Large intestine (tissue), 3 donors: ENCODE data around the gene C16orf87. TPM values are rescaled to one million over a fixed set of nuclear protein-coding genes. Genes with fewer than 3 reads are reported as not detected.
"Not testable (repeated sequence)": the region's sequence is repeated elsewhere in the genome, so short reads cannot be mapped to it uniquely, and the experiment has no call there.

Experiments
- DNase-seq, 2 donors: peaks; one replicate each; pipeline versions ENCODE4 v3.0.0 to v3.0.0-alpha.2; 2013
- H3K27ac ChIP-seq: one replicate; pipeline ENCODE4 v1.5.1; 2013; ENCODE audit warnings: low read length
- H3K27me3 ChIP-seq: 2 replicates; pipeline ENCODE4 v1.6.1; 2013; ENCODE audit warnings: low read length; ENCODE audit not compliant: control insufficient read depth, insufficient read depth
- H3K36me3 ChIP-seq: 2 replicates; pipeline ENCODE4 v1.6.1; 2013; ENCODE audit warnings: low read length; ENCODE audit not compliant: control insufficient read depth, insufficient read depth
- H3K4me1 ChIP-seq: one replicate; pipeline ENCODE4 v1.6.1; 2013; ENCODE audit warnings: low read length; ENCODE audit not compliant: control insufficient read depth, insufficient read depth
- H3K4me3 ChIP-seq: one replicate; pipeline ENCODE4 v1.5.1; 2013; ENCODE audit warnings: low read length
- H3K9me3 ChIP-seq: one replicate; pipeline ENCODE4 v1.6.1; 2013; ENCODE audit warnings: mild to moderate bottlenecking, low read depth, low read length, moderate library complexity; ENCODE audit not compliant: control insufficient read depth
- WGBS: methylation state at CpG from one replicate; pipeline ENCODE4 v1.1.5; 2013; ENCODE audit warnings: low lambda C conversion rate; ENCODE audit not compliant: insufficient coverage; 5-methylcytosine and 5-hydroxymethylcytosine counted together
- polyA plus RNA-seq: library from polyadenylated mRNA; unstranded; fragments of 120-200 nt; gene quantifications from one replicate; pipeline ENCODE4 v1.2.1, GENCODE V29; 2013

Gene C16orf87
- polyA plus RNA-seq, 1 donor, result 26.9 TPM

- Histone ChIP-seq H3K4me3 (no peak overlapping the region), H3K4me1 (peaks cover 2% of the 10 kb centered on the region), H3K36me3 (no peaks in the 10 kb centered on the region), H3K27ac (no peak overlapping the region), H3K27me3 (no peaks in the 10 kb centered on the region), H3K9me3 (peaks cover 2% of the 10 kb centered on the region)
- WGBS, result no CpG with 5 or more reads among the region's 3 CpGs
- no peak for DNase-seq
Measured at GRCh38 chr16:46785076-46785845, 45.7 kb downstream of the C16orf87 start.

- DNase-seq, H3K27me3 ChIP-seq, H3K27ac ChIP-seq, H3K36me3 ChIP-seq, H3K4me1 ChIP-seq, H3K9me3 ChIP-seq, H3K4me3 ChIP-seq: not testable (repeated sequence)
- WGBS, result no CpG with 5 or more reads among the region's 2 CpGs
Measured at GRCh38 chr16:46784569-46784968, 46.4 kb downstream of the C16orf87 start.

GRCh38 chr16:46783800-46784199 is 47.2 kb downstream of the C16orf87 start:
- WGBS, result 100% methylated on average over 1 of the region's 4 CpGs
- Histone ChIP-seq H3K36me3 (no peaks in the 10 kb centered on the region), H3K27me3 (no peaks in the 10 kb centered on the region), H3K4me1 (no peaks in the 10 kb centered on the region), H3K9me3 (peaks cover 2% of the 10 kb centered on the region), H3K27ac (no peak overlapping the region), H3K4me3 (no peak overlapping the region)
- DNase-seq, result no peak

- no peak overlapping the region for H3K4me3 ChIP-seq
- no peaks in the 10 kb centered on the region for H3K27me3 ChIP-seq
- H3K27ac ChIP-seq, result no peak overlapping the region
- DNase-seq, result no peak
- WGBS, result no CpG with 5 or more reads among the region's 2 CpGs
- H3K36me3 ChIP-seq, result no peaks in the 10 kb centered on the region
- H3K9me3 ChIP-seq, result peaks cover 2% of the 10 kb centered on the region
- H3K4me1 ChIP-seq, result no peaks in the 10 kb centered on the region
Measured at GRCh38 chr16:46782320-46782719, 48.7 kb downstream of the C16orf87 start.

- Histone ChIP-seq H3K9me3 (no peaks in the 10 kb centered on the region), H3K27ac (no peak overlapping the region), H3K36me3 (no peaks in the 10 kb centered on the region), H3K4me1 (no peaks in the 10 kb centered on the region), H3K4me3 (no peak overlapping the region), H3K27me3 (no peaks in the 10 kb centered on the region)
- no peak for DNase-seq
- WGBS, result no CpG with 5 or more reads among the region's 12 CpGs
Measured at GRCh38 chr16:46777804-46778203, 53.2 kb downstream of the C16orf87 start.

- Histone ChIP-seq H3K4me3 (no peak overlapping the region), H3K27ac (no peak overlapping the region), H3K36me3 (no peaks in the 10 kb centered on the region), H3K4me1 (no peaks in the 10 kb centered on the region), H3K9me3 (no peaks in the 10 kb centered on the region), H3K27me3 (no peaks in the 10 kb centered on the region)
- no peak for DNase-seq
- 80% methylated on average over 1 of the region's 4 CpGs for WGBS
Measured at GRCh38 chr16:46775214-46775613, 55.8 kb downstream of the C16orf87 start.

- Histone ChIP-seq H3K4me3 (no peak overlapping the region), H3K27ac (no peak overlapping the region), H3K4me1 (no peaks in the 10 kb centered on the region), H3K36me3 (no peaks in the 10 kb centered on the region), H3K27me3 (no peaks in the 10 kb centered on the region), H3K9me3 (no peaks in the 10 kb centered on the region)
- WGBS, result 100% methylated on average over 1 of the region's 3 CpGs
- DNase-seq, result no peak
Measured at GRCh38 chr16:46774743-46775177, 56.2 kb downstream of the C16orf87 start.

GRCh38 chr16:46772463-46772862 is 58.5 kb downstream of the C16orf87 start:
- 86% methylated on average over 1 of the region's 4 CpGs for WGBS
- no peaks in the 10 kb centered on the region for H3K27me3 ChIP-seq
- no peak for DNase-seq
- no peaks in the 10 kb centered on the region for H3K9me3 ChIP-seq
- H3K36me3 ChIP-seq, result no peaks in the 10 kb centered on the region
- no peak overlapping the region for H3K4me3 ChIP-seq
- H3K27ac ChIP-seq, result no peak overlapping the region
- no peaks in the 10 kb centered on the region for H3K4me1 ChIP-seq

- no peak overlapping the region for H3K27ac ChIP-seq
- no peaks in the 10 kb centered on the region for H3K4me1 ChIP-seq
- no peaks in the 10 kb centered on the region for H3K27me3 ChIP-seq
- DNase-seq, result no peak
- WGBS, result no CpG with 5 or more reads among the region's 8 CpGs
- H3K4me3 ChIP-seq, result no peak overlapping the region
- no peaks in the 10 kb centered on the region for H3K36me3 ChIP-seq
- no peaks in the 10 kb centered on the region for H3K9me3 ChIP-seq
Measured at GRCh38 chr16:46768809-46769208, 62.2 kb downstream of the C16orf87 start.

- no peaks in the 10 kb centered on the region for H3K9me3 ChIP-seq
- no peaks in the 10 kb centered on the region for H3K27me3 ChIP-seq
- no peaks in the 10 kb centered on the region for H3K4me1 ChIP-seq
- H3K4me3 ChIP-seq, result no peak overlapping the region
- H3K27ac ChIP-seq, result no peak overlapping the region
- WGBS, result no CpG with 5 or more reads among the region's 7 CpGs
- no peak for DNase-seq
- no peaks in the 10 kb centered on the region for H3K36me3 ChIP-seq
Measured at GRCh38 chr16:46765050-46765449, 65.9 kb downstream of the C16orf87 start.

GRCh38 chr16:46763147-46763546 is 67.8 kb downstream of the C16orf87 start:
- DNase-seq, result no peak
- H3K4me3 ChIP-seq, result no peak overlapping the region
- no peak overlapping the region for H3K27ac ChIP-seq
- H3K27me3 ChIP-seq, result peaks cover 12% of the 10 kb centered on the region
- no peaks in the 10 kb centered on the region for H3K4me1 ChIP-seq
- no peaks in the 10 kb centered on the region for H3K36me3 ChIP-seq
- H3K9me3 ChIP-seq, result no peaks in the 10 kb centered on the region
- 60% methylated on average over 4 of the region's 12 CpGs for WGBS
